Ascending aorta (tissue), 2 donors: ENCODE data around the gene MTCL1. TPM values are rescaled to one million over a fixed set of nuclear protein-coding genes. Genes with fewer than 3 reads are reported as not detected.

Experiments
- DNase-seq, 2 donors: peaks; one replicate each; pipeline ENCODE4 v3.0.0-alpha.2; 2019; ENCODE audit warnings: low spot score in 2 of 2
- H3K27ac ChIP-seq, 2 donors: fragments of 200-600 bp; sonication (generic); one replicate each; pipeline ENCODE4 v1.5.1; 2016 to 2017; ENCODE audit warnings: mild to moderate bottlenecking in 1 of 2
- H3K27me3 ChIP-seq: fragments of 200-600 bp; sonication (generic); one replicate; pipeline ENCODE4 v1.5.1; 2017
- H3K36me3 ChIP-seq, 2 donors: fragments of 200-600 bp; sonication (generic); one replicate each; pipeline ENCODE4 v1.5.1; 2016
- H3K4me1 ChIP-seq, 2 donors: fragments of 200-600 bp; sonication (generic); one replicate each; pipeline ENCODE4 v1.5.1; 2016 to 2017; ENCODE audit warnings: mild to moderate bottlenecking in 1 of 2
- H3K4me3 ChIP-seq, 2 donors: fragments of 200-600 bp; sonication (generic); one replicate each; pipeline ENCODE4 v1.5.1; 2016 to 2017; ENCODE audit warnings: mild to moderate bottlenecking in 1 of 2
- H3K9me3 ChIP-seq, 2 donors: fragments of 200-600 bp; sonication (generic); one replicate each; pipeline ENCODE4 v1.5.1; 2016
- CTCF ChIP-seq, 3 experiments: fragments of 200-600 bp in 2 of 3; fragments of 450-650 bp in 1 of 3; sonication (generic) in 2 of 3; IDR thresholded peaks; one replicate each; pipeline ENCODE4 v1.5.1; 2016 to 2019; ENCODE audit warnings: antibody characterized with exemption in 3 of 3, mild to moderate bottlenecking in 1 of 3, moderate library complexity in 1 of 3
- intact Hi-C: fragments of 100-400 bp; cut with DNase I; formaldehyde crosslinking; loops from one replicate; pipeline ENCODE4 v1.15.1; 2023
- total RNA-seq: library from RNA; depleted of rRNA; stranded (reverse); fragments of >200 nt; gene quantifications from one replicate; pipeline ENCODE4 v1.1.0, GENCODE V29; 2016

MTCL1 gene
- total RNA-seq, result 105 TPM

- no peaks in the 10 kb centered on the region for H3K27me3 ChIP-seq
- H3K36me3 ChIP-seq, result no peaks in the 10 kb centered on the region
- H3K4me3 ChIP-seq, result peak within 1 kb of the TSS; percentile 79 to 97
- DNase-seq, result peak in 1 of 2 donors; percentile 65
- H3K4me1 ChIP-seq, result peaks cover 4 to 11% of the 10 kb centered on the region in 2 donors
- H3K27ac ChIP-seq, result peak within 1 kb of the TSS; percentile 89 to 96
- intact Hi-C loops, result loop anchor here (2.0 to 10.0 kb wide), 7 partner anchors 95 to 769 kb away; partner anchors contain the start of genes ANKRD12, RAB12, RALBP1 and TWSG1
- TF ChIP-seq CTCF (IDR thresholded peaks at IDR 0.05), result no peak
- no peaks in the 10 kb centered on the region for H3K9me3 ChIP-seq
Observed at GRCh38 chr18:8705238-8705960, at the start of gene MTCL1. MTCL1 (plus strand) TSS chr18:8705556; CDS start chr18:8705661, 105 bp downstream.

GRCh38 chr18:8656232-8656631, 49.1 kb upstream of the MTCL1 start:
- intact Hi-C loops, result no loop called here
- no peaks in the 10 kb centered on the region for H3K27me3 ChIP-seq
- H3K27ac ChIP-seq, result no peak overlapping the region
- no peak for TF ChIP-seq CTCF (IDR thresholded peaks at IDR 0.05)
- H3K4me3 ChIP-seq, result no peak overlapping the region
- no peaks in the 10 kb centered on the region for H3K36me3 ChIP-seq
- no peaks in the 10 kb centered on the region for H3K4me1 ChIP-seq
- DNase-seq, result no peak
- H3K9me3 ChIP-seq, result no peaks in the 10 kb centered on the region

GRCh38 chr18:8657050-8657820, 48.1 kb upstream of the MTCL1 start:
- no peak for DNase-seq
- H3K36me3 ChIP-seq, result no peaks in the 10 kb centered on the region
- H3K9me3 ChIP-seq, result no peaks in the 10 kb centered on the region
- no peak overlapping the region for H3K4me3 ChIP-seq
- H3K27me3 ChIP-seq, result no peaks in the 10 kb centered on the region
- no peak for TF ChIP-seq CTCF (IDR thresholded peaks at IDR 0.05)
- no peak overlapping the region for H3K27ac ChIP-seq
- no peaks in the 10 kb centered on the region for H3K4me1 ChIP-seq
- intact Hi-C loops, result no loop called here

GRCh38 chr18:8657873-8658470, 47.4 kb upstream of the MTCL1 start:
- intact Hi-C loops, result no loop called here
- Histone ChIP-seq H3K4me1 (no peaks in the 10 kb centered on the region), H3K27ac (no peak overlapping the region), H3K36me3 (no peaks in the 10 kb centered on the region), H3K9me3 (no peaks in the 10 kb centered on the region), H3K27me3 (no peaks in the 10 kb centered on the region), H3K4me3 (no peak overlapping the region)
- no peak for DNase-seq
- TF ChIP-seq CTCF (IDR thresholded peaks at IDR 0.05), result no peak

GRCh38 chr18:8658858-8659485, 46.4 kb upstream of the MTCL1 start:
- DNase-seq, result no peak
- no peak for TF ChIP-seq CTCF (IDR thresholded peaks at IDR 0.05)
- intact Hi-C loops, result no loop called here
- Histone ChIP-seq H3K4me3 (no peak overlapping the region), H3K4me1 (no peaks in the 10 kb centered on the region), H3K27ac (no peak overlapping the region), H3K27me3 (no peaks in the 10 kb centered on the region), H3K36me3 (no peaks in the 10 kb centered on the region), H3K9me3 (no peaks in the 10 kb centered on the region)
